HG03378 (cell line): ENCODE data around the gene SMPD1.

Experiments used
- ATAC-seq: cut with Tn5 transposase; IDR thresholded peaks from one replicate; pipeline ENCODE4 v1.9.1; 2021; ENCODE audit warnings: mild to moderate bottlenecking, moderate library complexity; ENCODE audit not compliant: unreplicated experiment

The SMPD1 gene

GRCh38 chr11:6413791-6414201, 23.5 kb downstream of the SMPD1 start:
- ATAC-seq = no peak

- ATAC-seq = peak; percentile 41
These were observed 24.6 kb downstream of the SMPD1 start for GRCh38 chr11:6414874-6415328.

- no peak for ATAC-seq
These were observed 25.5 kb downstream of the SMPD1 start for GRCh38 chr11:6415797-6416196.

GRCh38 chr11:6417907-6418556, 27.8 kb downstream of the SMPD1 start:
- ATAC-seq = no peak

- no peak for ATAC-seq
These were observed 28.3 kb downstream of the SMPD1 start for GRCh38 chr11:6418557-6419008.

- ATAC-seq = no peak
These were observed 28.8 kb downstream of the SMPD1 start, which contains the start of gene APBB1 for GRCh38 chr11:6419009-6419631. APBB1 (minus strand) TSS chr11:6419094; CDS start chr11:6411347, 7,747 bp downstream.

GRCh38 chr11:6420677-6421076, 30.4 kb downstream of the SMPD1 start:
- no peak for ATAC-seq

- ATAC-seq = no peak
These were observed 37.2 kb downstream of the SMPD1 start for GRCh38 chr11:6427516-6427915.

- no peak for ATAC-seq
These were observed 41.6 kb downstream of the SMPD1 start for GRCh38 chr11:6431861-6432260.

- no peak for ATAC-seq
These were observed 43.9 kb downstream of the SMPD1 start for GRCh38 chr11:6433998-6434660.

- ATAC-seq = no peak
These were observed 47.1 kb downstream of the SMPD1 start for GRCh38 chr11:6437423-6437822.

- no peak for ATAC-seq
These were observed 47.7 kb downstream of the SMPD1 start for GRCh38 chr11:6437993-6438392.

- ATAC-seq = no peak
These were observed 48.8 kb downstream of the SMPD1 start for GRCh38 chr11:6438979-6439571.

- ATAC-seq = no peak
These were observed 50.7 kb downstream of the SMPD1 start, which contains the start of gene HPX for GRCh38 chr11:6440906-6441358. HPX (minus strand) TSS chr11:6440987; CDS start chr11:6440963, 24 bp downstream.

- ATAC-seq = no peak
These were observed 52.2 kb downstream of the SMPD1 start for GRCh38 chr11:6442441-6442840.

GRCh38 chr11:6443269-6444003, 53.2 kb downstream of the SMPD1 start:
- peak; percentile 75 for ATAC-seq
